H1 (cell line): ENCODE data around the gene ANKRD65. TPM values are rescaled to one million over a fixed set of nuclear protein-coding genes. Genes with fewer than 3 reads are reported as not detected.

Experiments used
- CTCF ChIA-PET: fragments of 300-600 bp; sonication (Branson Sonifier 250); formaldehyde crosslinking; loops from one replicate; lab custom pipeline; 2021; ENCODE audit not compliant: partially characterized antibody; lab: Charles Lee
- POLR2A ChIA-PET: fragments of 300-600 bp; sonication (Branson Sonifier 250); formaldehyde crosslinking; loops from one replicate; lab custom pipeline; 2021; ENCODE audit warnings: inconsistent platforms; ENCODE audit not compliant: partially characterized antibody; lab: Charles Lee
- DNase-seq, 2 experiments: peaks; one replicate each; pipeline versions ENCODE4 v3.0.0 to v3.0.0-alpha.2; 2010 to 2022; ENCODE audit warnings: low spot score in 2 of 2, low read depth in 1 of 2, mixed read lengths in 1 of 2
- FAIRE-seq: peaks from 2 replicates; lab custom pipeline; 2011; peaks lifted over from hg19 to GRCh38; lab: Jason Lieb, UNC
- H2AFZ ChIP-seq: 2 replicates; pipeline ENCODE4 v1.8.1; 2012; ENCODE audit warnings: low read length, inconsistent platforms
- H2AK5ac ChIP-seq: 2 replicates; pipeline ENCODE4 v1.6.1; 2013; ENCODE audit warnings: low read depth, low read length
- H2BK120ac ChIP-seq: replicated peaks from 2 replicates; pipeline ENCODE3; 2013; ENCODE audit warnings: low read depth, low read length, inconsistent platforms
- H2BK12ac ChIP-seq: 2 replicates; pipeline ENCODE4 v1.6.1; 2013; ENCODE audit warnings: low read depth, low read length
- H2BK15ac ChIP-seq: 2 replicates; pipeline ENCODE4 v1.6.1; 2013; ENCODE audit warnings: low read length
- H2BK20ac ChIP-seq: 2 replicates; pipeline ENCODE4 v1.6.1; 2013; ENCODE audit warnings: low read length
- H2BK5ac ChIP-seq: 2 replicates; pipeline ENCODE4 v1.6.1; 2013; ENCODE audit warnings: low read depth, low read length
- H3K14ac ChIP-seq: 2 replicates; pipeline ENCODE4 v1.6.1; 2013; ENCODE audit warnings: inconsistent platforms; ENCODE audit not compliant: insufficient read length
- H3K18ac ChIP-seq: 2 replicates; pipeline ENCODE4 v1.6.1; 2013; ENCODE audit warnings: low read length; ENCODE audit errors: extremely low read depth
- H3K23ac ChIP-seq: 2 replicates; pipeline ENCODE4 v1.6.1; 2013; ENCODE audit warnings: inconsistent platforms; ENCODE audit not compliant: insufficient read length
- H3K23me2 ChIP-seq: 2 replicates; pipeline ENCODE4 v1.6.1; 2013; ENCODE audit warnings: low read depth, low read length
- H3K27ac ChIP-seq: 2 replicates; pipeline ENCODE4 v1.6.1; 2011; ENCODE audit warnings: low read depth, low read length, inconsistent platforms
- H3K27me3 ChIP-seq, 4 experiments: replicated peaks in 1 of 4; 1 replicate in 1 of 4; 2 replicates in 3 of 4; pipeline versions ENCODE4 v1.6.1 to v1.8.1; 2011 to 2013; ENCODE audit warnings: low read length in 3 of 4, mild to moderate bottlenecking in 3 of 4, inconsistent platforms in 2 of 4, mixed read lengths in 2 of 4, moderate library complexity in 1 of 4; ENCODE audit not compliant: control insufficient read depth in 3 of 4, insufficient read depth in 3 of 4; ENCODE audit errors: extremely low read depth in 1 of 4
- H3K36me3 ChIP-seq, 4 experiments: 2 replicates each; pipeline versions ENCODE4 v1.6.1 to v1.8.1; 2011 to 2013; ENCODE audit warnings: mild to moderate bottlenecking in 4 of 4, low read length in 3 of 4, moderate library complexity in 2 of 4, control low read depth in 1 of 4, inconsistent platforms in 1 of 4; ENCODE audit not compliant: insufficient read depth in 4 of 4, control insufficient read depth in 2 of 4
- H3K4ac ChIP-seq: replicated peaks from 2 replicates; pipeline ENCODE3; 2013; ENCODE audit warnings: low read length, low read depth, mixed read lengths, inconsistent platforms; ENCODE audit not compliant: insufficient read length
- H3K4me1 ChIP-seq, 4 experiments: replicated peaks in 1 of 4; 1 replicate in 1 of 4; 2 replicates in 3 of 4; pipeline versions ENCODE4 v1.6.1 to v1.8.1; 2011 to 2013; ENCODE audit warnings: low read length in 3 of 4, inconsistent platforms in 2 of 4, mixed read lengths in 1 of 4; ENCODE audit not compliant: insufficient read depth in 4 of 4, control insufficient read depth in 3 of 4
- H3K4me2 ChIP-seq, 2 experiments: 2 replicates each; pipeline versions ENCODE4 v1.6.1 to v1.8.1; 2011 to 2013; ENCODE audit warnings: low read depth in 2 of 2, low read length in 2 of 2, control low read depth in 1 of 2, inconsistent platforms in 1 of 2, mild to moderate bottlenecking in 1 of 2; ENCODE audit not compliant: insufficient read depth in 1 of 2
- H3K4me3 ChIP-seq, 4 experiments: fragments of 200-600, 300-600 bp in 1 of 4; sonication (generic), shearing (Covaris generic), sonication (Bioruptor Twin) in 1 of 4; 2 replicates each; pipeline versions ENCODE4 v1.5.1 to v1.8.1; 2011 to 2016; ENCODE audit warnings: low read length in 4 of 4, low read depth in 3 of 4, control low read depth in 2 of 4, inconsistent platforms in 2 of 4, mild to moderate bottlenecking in 2 of 4, mixed read lengths in 1 of 4, moderate library complexity in 1 of 4; ENCODE audit not compliant: insufficient read depth in 2 of 4; ENCODE audit errors: extremely low read depth in 1 of 4
- H3K56ac ChIP-seq: replicated peaks from 2 replicates; pipeline ENCODE3; 2013; ENCODE audit warnings: low read depth, mild to moderate bottlenecking, mixed read lengths, low read length, inconsistent platforms; ENCODE audit not compliant: insufficient read length
- H3K79me1 ChIP-seq: 2 replicates; pipeline ENCODE4 v1.6.1; 2013; ENCODE audit warnings: low read depth, low read length, control low read depth
- H3K79me2 ChIP-seq, 2 experiments: 2 replicates each; pipeline versions ENCODE4 v1.6.1 to v1.8.1; 2012 to 2013; ENCODE audit warnings: low read length in 2 of 2, mild to moderate bottlenecking in 2 of 2, inconsistent platforms in 1 of 2; ENCODE audit not compliant: insufficient read depth in 2 of 2, control insufficient read depth in 1 of 2
- H3K9ac ChIP-seq, 4 experiments: replicated peaks in 1 of 4; 1 replicate in 1 of 4; 2 replicates in 3 of 4; pipeline versions ENCODE4 v1.6.1 to v1.8.1; 2011 to 2013; ENCODE audit warnings: low read depth in 3 of 4, low read length in 3 of 4, control low read depth in 2 of 4, mild to moderate bottlenecking in 2 of 4, moderate library complexity in 2 of 4, inconsistent platforms in 1 of 4; ENCODE audit errors: extremely low read depth in 1 of 4
- H3K9me3 ChIP-seq, 2 experiments: 2 replicates each; pipeline versions ENCODE4 v1.6.1 to v1.8.1; 2012 to 2013; ENCODE audit warnings: mild to moderate bottlenecking in 2 of 2, moderate library complexity in 2 of 2, control low read depth in 1 of 2, inconsistent platforms in 1 of 2, low read depth in 1 of 2, low read length in 1 of 2, mixed read lengths in 1 of 2; ENCODE audit not compliant: insufficient read depth in 2 of 2
- H4K20me1 ChIP-seq, 2 experiments: replicated peaks in 1 of 2; 2 replicates each; pipeline versions ENCODE3 to v1.8.1; 2011 to 2013; ENCODE audit warnings: inconsistent platforms in 2 of 2, low read length in 2 of 2, mild to moderate bottlenecking in 1 of 2; ENCODE audit not compliant: insufficient read depth in 2 of 2, control insufficient read depth in 1 of 2
- H4K5ac ChIP-seq: 2 replicates; pipeline ENCODE4 v1.6.1; 2013; ENCODE audit warnings: low read length, low read depth, mixed read lengths, inconsistent platforms; ENCODE audit not compliant: insufficient read length
- H4K8ac ChIP-seq: 2 replicates; pipeline ENCODE4 v1.8.0; 2013; ENCODE audit warnings: mild to moderate bottlenecking, moderate library complexity, low read length, inconsistent platforms; ENCODE audit not compliant: insufficient read depth; ENCODE audit errors: extremely low read depth
- H4K91ac ChIP-seq: replicated peaks from 2 replicates; pipeline ENCODE3; 2013; ENCODE audit warnings: low read length, mixed read lengths, inconsistent platforms; ENCODE audit not compliant: insufficient read length
- KDM1A ChIP-seq: fragments of 200-600, 300-600 bp; sonication (generic); IDR thresholded peaks from 2 replicates; pipeline ENCODE4 v1.7.1; 2016; ENCODE audit warnings: mild to moderate bottlenecking, low read length, borderline replicate concordance
- KDM5A ChIP-seq: fragments of 200-600 bp; IDR thresholded peaks from 2 replicates; pipeline ENCODE4 v1.7.1; 2012; ENCODE audit warnings: mild to moderate bottlenecking, low read length, inconsistent platforms, mixed read lengths
- NANOG ChIP-seq: IDR thresholded peaks from 2 replicates; pipeline ENCODE4 v1.6.1; 2011; ENCODE audit warnings: low read length, low read depth, mild to moderate bottlenecking, inconsistent platforms; ENCODE audit not compliant: insufficient read depth, poor library complexity, severe bottlenecking
- RBBP5 ChIP-seq: IDR thresholded peaks from 2 replicates; pipeline ENCODE4 v1.7.1; 2012; ENCODE audit warnings: low read depth, mild to moderate bottlenecking, inconsistent platforms, low read length, moderate library complexity, borderline replicate concordance
- RXRA ChIP-seq: IDR thresholded peaks from 2 replicates; pipeline ENCODE4 v1.6.1; 2011; ENCODE audit warnings: low read depth, mild to moderate bottlenecking, low read length, moderate library complexity; ENCODE audit not compliant: insufficient read depth
- SP2 ChIP-seq: IDR thresholded peaks from 2 replicates; pipeline ENCODE4 v1.6.1; 2012; ENCODE audit warnings: mild to moderate bottlenecking, low read length, inconsistent platforms
- TBP ChIP-seq: IDR thresholded peaks from 2 replicates; pipeline ENCODE4 v1.6.1; 2011; ENCODE audit warnings: low read depth, low read length, improper control_type of control experiment
- WGBS, 2 experiments: shearing (Covaris generic) in 1 of 2; methylation state at CpG; one replicate each; pipeline versions ENCODE4 v1.1.6 to v1.1.7; 2013 to 2015; ENCODE audit warnings: low lambda C conversion rate in 2 of 2, mixed read lengths in 2 of 2, inconsistent platforms in 1 of 2, low coverage in 1 of 2, missing lambda C conversion rate in 1 of 2; ENCODE audit not compliant: insufficient replicate concordance in 2 of 2, insufficient coverage in 1 of 2, insufficient read length in 1 of 2; ENCODE audit errors: extremely low coverage in 1 of 2, missing lambda C conversion rate in 1 of 2; 5-methylcytosine and 5-hydroxymethylcytosine counted together
- polyA plus RNA-seq, 7 experiments: library from polyadenylated mRNA; depleted of rRNA in 3 of 7; stranded (reverse) in 5 of 7; unstranded in 2 of 7; fragments of >200 nt in 5 of 7; fragments of 200-250 nt in 2 of 7; gene quantifications; 1 replicate in 5 of 7; 2 replicates in 1 of 7; 4 replicates in 1 of 7; pipeline versions ENCODE4 v1.2.1 to v1.2.3, GENCODE V29; 2011 to 2013; ENCODE audit warnings: missing spikeins in 2 of 7, mixed read lengths in 2 of 7
- total RNA-seq: library from RNA; stranded (reverse); fragmentation: NEBNext Ultra II Directional; extraction: Animal tissue kit (Norgen Biotek cat#: 25700); gene quantifications from 2 replicates; pipeline ENCODE4 v1.2.1, GENCODE V29; 2021
- TF ChIP-seq, protein P1 (sequence below): IDR thresholded peaks from 2 replicates; pipeline ENCODE4 v1.6.1; 2011; ENCODE audit warnings: low read length, improper control_type of control experiment
- TF ChIP-seq, protein P2 (sequence below): IDR thresholded peaks from 2 replicates; pipeline ENCODE4 v1.6.1; 2012; ENCODE audit warnings: inconsistent platforms

The ANKRD65 gene
- total and polyA plus RNA-seq, 2 of the 8 experiments (the other 6 are each of a cell fraction or from before 2014, with no cell fraction given): 1.8 to 2.0 TPM

DNA sequence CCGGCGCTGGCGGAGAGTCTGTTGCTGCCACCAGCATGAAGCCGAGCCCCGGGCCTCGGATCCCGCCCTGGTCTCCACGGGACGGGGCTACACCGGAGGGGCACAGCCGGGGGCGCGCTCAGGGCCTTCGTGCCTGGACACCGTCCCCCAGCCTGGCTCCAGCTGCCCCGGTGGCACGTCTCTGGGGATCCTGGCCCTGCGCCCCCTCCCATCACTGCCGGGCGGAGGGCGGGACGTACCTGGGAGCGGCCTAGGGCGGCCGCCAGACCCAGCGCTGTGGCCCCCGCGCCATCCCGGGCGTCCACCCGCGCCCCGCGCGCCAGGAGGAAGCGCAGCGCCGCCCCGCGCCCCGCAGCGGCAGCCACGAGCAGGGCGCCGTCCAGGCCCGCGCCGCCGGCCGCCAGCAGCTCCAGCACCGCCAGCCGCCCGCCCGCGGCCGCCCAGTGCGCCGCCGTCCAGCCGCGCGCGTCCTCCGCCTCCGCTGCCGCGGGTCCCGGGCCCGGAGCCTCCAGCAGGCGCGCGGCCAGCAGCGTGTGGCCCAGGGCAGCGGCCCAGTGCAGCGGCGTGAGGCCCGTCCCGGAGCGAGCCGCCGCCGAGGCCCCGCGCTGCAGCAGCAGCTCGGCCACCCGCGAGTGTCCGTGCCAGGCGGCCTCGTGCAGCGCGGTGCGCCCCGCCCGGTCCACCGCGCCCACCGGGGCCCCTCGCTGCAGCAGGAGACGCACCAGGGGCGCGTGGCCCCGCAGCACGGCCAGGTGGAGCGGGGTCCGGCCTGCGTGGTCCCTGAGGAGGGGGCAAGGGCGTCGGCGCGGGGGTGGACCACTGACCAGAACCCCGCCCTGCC is 1.0 kb downstream of the ANKRD65 start:
- no peak for FAIRE-seq
- Histone ChIP-seq H3K4me3 (peak overlapping the region; percentile 7 to 50 (median 26); a peak in 6 of 8 replicates), H4K8ac (peak overlapping the region; percentile 88)
- TF ChIP-seq RBBP5 (no peak), TBP (no peak), RXRA (no peak), SP2 (no peak), NANOG (no peak), KDM5A (no peak), KDM1A (no peak)
- TF ChIP-seq, protein P1, sequence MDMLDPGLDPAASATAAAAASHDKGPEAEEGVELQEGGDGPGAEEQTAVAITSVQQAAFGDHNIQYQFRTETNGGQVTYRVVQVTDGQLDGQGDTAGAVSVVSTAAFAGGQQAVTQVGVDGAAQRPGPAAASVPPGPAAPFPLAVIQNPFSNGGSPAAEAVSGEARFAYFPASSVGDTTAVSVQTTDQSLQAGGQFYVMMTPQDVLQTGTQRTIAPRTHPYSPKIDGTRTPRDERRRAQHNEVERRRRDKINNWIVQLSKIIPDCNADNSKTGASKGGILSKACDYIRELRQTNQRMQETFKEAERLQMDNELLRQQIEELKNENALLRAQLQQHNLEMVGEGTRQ: no peak
- TF ChIP-seq, protein P2, sequence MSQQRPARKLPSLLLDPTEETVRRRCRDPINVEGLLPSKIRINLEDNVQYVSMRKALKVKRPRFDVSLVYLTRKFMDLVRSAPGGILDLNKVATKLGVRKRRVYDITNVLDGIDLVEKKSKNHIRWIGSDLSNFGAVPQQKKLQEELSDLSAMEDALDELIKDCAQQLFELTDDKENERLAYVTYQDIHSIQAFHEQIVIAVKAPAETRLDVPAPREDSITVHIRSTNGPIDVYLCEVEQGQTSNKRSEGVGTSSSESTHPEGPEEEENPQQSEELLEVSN: no peak

More for the DNA sequence above, 1.0 kb downstream of the ANKRD65 start:
- no peak overlapping the region for H3K23ac ChIP-seq
- H3K18ac ChIP-seq: peak overlapping the region; percentile 83
- WGBS, 2 experiments: 13% methylated on average over 38 of the region's 112 CpGs; no CpG with 5 or more reads in 1 of the 2 experiments
- peak overlapping the region; percentile 90; the same call in 1 of the 2 replicates for H2BK12ac ChIP-seq
- POLR2A ChIA-PET: interaction anchor here (0.6 to 22.9 kb wide), 9 partner anchors 9 to 101 kb away, joined by 3 to 515 read pairs (median 7); partner anchors contain the start of genes CCNL2, MRPL20 and VWA1
- no peaks in the 10 kb centered on the region for H3K79me2 ChIP-seq
- H2BK15ac ChIP-seq: no peak overlapping the region; the same call in 1 of the 2 replicates
- H3K27ac ChIP-seq: no peak overlapping the region; the same call in 1 of the 2 replicates
- H3K23me2 ChIP-seq: peaks cover 6% of the 10 kb centered on the region; the same call in 1 of the 2 replicates
- no peak overlapping the region for H2BK20ac ChIP-seq
- H3K27me3 ChIP-seq: no peaks in the 10 kb centered on the region; a peak in 2 of 7 replicates
- no peak overlapping the region for H2BK5ac ChIP-seq
- no peak overlapping the region for H2BK120ac ChIP-seq
- no peaks in the 10 kb centered on the region for H3K79me1 ChIP-seq
- peak overlapping the region; percentile 96 for H3K4ac ChIP-seq
- H4K5ac ChIP-seq: no peak overlapping the region
- peak overlapping the region; percentile 85 for H4K91ac ChIP-seq
- peak overlapping the region in 1 of 4 experiments; percentile 85; a peak in 1 of 7 replicates for H3K9ac ChIP-seq
- H4K20me1 ChIP-seq: no peaks in the 10 kb centered on the region
- H3K4me2 ChIP-seq: peak overlapping the region; percentile 44 to 65; a peak in 3 of 4 replicates
- no peaks in the 10 kb centered on the region for H3K9me3 ChIP-seq
- H2AFZ ChIP-seq: peak overlapping the region; percentile 3; the same call in 1 of the 2 replicates
- CTCF ChIA-PET: interaction anchor here (0.7 to 1.3 kb wide), 4 partner anchors 10 to 85 kb away, joined by 3 to 5 read pairs (median 4); no protein-coding TSS in a partner anchor
- H3K14ac ChIP-seq: no peak overlapping the region
- no peak overlapping the region for H2AK5ac ChIP-seq
- H3K36me3 ChIP-seq: no peaks in the 10 kb centered on the region
- H3K56ac ChIP-seq: no peak overlapping the region
- H3K4me1 ChIP-seq: peaks cover 0 to 29% (median 23%) of the 10 kb centered on the region in 4 experiments; a peak in 6 of 7 replicates
- DNase-seq: no peak
